ENCODE measurements around the gene FTCD. TPM values are rescaled to one million over a fixed set of nuclear protein-coding genes. Genes with fewer than 3 reads are reported as not detected.

Gene FTCD
- total and polyA plus RNA-seq, 10 of the 15 experiments (the other 5 are each of a cell fraction or from before 2014, with no cell fraction given) = 0.27 to 0.28 TPM; not detected in 8

GRCh38 chr21:46142582-46143473 lies 12.6 kb downstream of the FTCD start (continued):
- no peak for TF ChIP-seq ZBTB40 (IDR thresholded peaks at IDR 0.05; ENCODE audit: borderline replicate concordance)

- no TSS peak for BruUV-seq (replicated peaks)
- no peak overlapping the region for H3K9ac ChIP-seq (ENCODE audit: control insufficient read depth, insufficient read depth, low read length)
- TF ChIP-seq ETV6 (conservative IDR thresholded peaks at IDR 0.05 in 1 of 2, IDR thresholded peaks at IDR 0.05 in 1 of 2; ENCODE audit: borderline replicate concordance in 1 of 2, low read depth in 1 of 2) (no peak), SPI1 (IDR thresholded peaks at IDR 0.05; ENCODE audit: borderline replicate concordance, insufficient read depth, low read depth, low read length) (no peak), PKNOX1 (IDR thresholded peaks at IDR 0.05) (no peak), TCF7 (IDR thresholded peaks at IDR 0.05; ENCODE audit: borderline replicate concordance) (no peak), RELB (IDR thresholded peaks at IDR 0.05; ENCODE audit: low read depth) (no peak), TBL1XR1 (IDR thresholded peaks at IDR 0.05; ENCODE audit: low read depth, low read length) (no peak), ESRRA (IDR thresholded peaks at IDR 0.05; ENCODE audit: low read length) (no peak), PML (IDR thresholded peaks at IDR 0.05; ENCODE audit: low read length) (no peak), MEF2B (IDR thresholded peaks at IDR 0.05; ENCODE audit: partially characterized antibody, poor library complexity, severe bottlenecking) (no peak), WRNIP1 (IDR thresholded peaks at IDR 0.05; ENCODE audit: borderline replicate concordance, low read depth, low read length) (no peak)
Measured at GRCh38 chr21:46141767-46142581, 13.4 kb downstream of the FTCD start.

More at GRCh38 chr21:46141767-46142581, 13.4 kb downstream of the FTCD start:
- H3K27me3 ChIP-seq (replicated peaks in 1 of 2; ENCODE audit: control insufficient read depth in 2 of 2, insufficient read depth in 2 of 2, low read length in 1 of 2) = no peaks in the 10 kb centered on the region
- no peak overlapping the region for H3K4me3 ChIP-seq
- no peak overlapping the region for H3K4me2 ChIP-seq (ENCODE audit: control insufficient read depth, insufficient read depth)
- intact Hi-C loops (cut with micrococcal nuclease; ENCODE audit: unreplicated experiment) = loop anchor here (5.0 to 10.0 kb wide), 3 partner anchors 85 to 170 kb away; partner anchors contain the start of genes LSS, MCM3AP and YBEY
- FAIRE-seq (no peak), ATAC-seq (no peak), DNase-seq (ENCODE audit: low read depth, low spot score) (no peak)
- ChIA-PET SMC1A (ENCODE audit: uncharacterized antibody, unreplicated experiment) (interaction anchor here (2.2 to 2.9 kb wide), 2 partner anchors 12 to 143 kb away, joined by 7 to 15 read pairs; partner anchors contain the start of genes MCM3AP and YBEY), RAD21 (ENCODE audit: unreplicated experiment) (interaction anchor here (0.7 to 2.4 kb wide), 4 partner anchors 144 to 184 kb away, joined by 3 to 17 read pairs (median 5); partner anchors contain the start of gene YBEY), POLR2A (no interaction called here), CTCF (interaction anchor here (0.5 to 2.4 kb wide), 7 partner anchors 83 to 497 kb away, joined by 3 to 29 read pairs (median 4); partner anchors contain the start of genes MCM3AP and YBEY)
- H2AFZ ChIP-seq (ENCODE audit: control insufficient read depth, low read depth, low read length) = no peak overlapping the region
- no peaks in the 10 kb centered on the region for H3K36me3 ChIP-seq (ENCODE audit: control insufficient read depth in 2 of 2, insufficient read depth in 2 of 2, low read length in 1 of 2)
- in situ Hi-C loops (cut with MboI) = no loop called here
- H4K20me1 ChIP-seq (ENCODE audit: control insufficient read depth, insufficient read depth) = no peaks in the 10 kb centered on the region
- no peaks in the 10 kb centered on the region for H3K79me2 ChIP-seq (ENCODE audit: control insufficient read depth, insufficient read depth, low read length)
- H3K9me3 ChIP-seq (replicated peaks; ENCODE audit: control insufficient read depth, insufficient read depth, low read length) = no peaks in the 10 kb centered on the region; the same call in 2 of the 3 replicates
- no peak overlapping the region for H3K27ac ChIP-seq (ENCODE audit: control insufficient read depth, insufficient read depth)
- H3K4me1 ChIP-seq (ENCODE audit: control insufficient read depth, insufficient read depth, low read length) = no peaks in the 10 kb centered on the region; the same call in 1 of the 2 replicates
- 88% methylated on average over 43 of the region's 45 CpGs for WGBS (ENCODE audit: insufficient coverage, insufficient replicate concordance, low lambda C conversion rate, missing lambda C conversion rate)

Measured in GM12878 (cell line).